HepG2 (cell line): ENCODE data around the gene TEX53. TPM values are rescaled to one million over a fixed set of nuclear protein-coding genes. Genes with fewer than 3 reads are reported as not detected.

ENCODE experiments used
- ATAC-seq: fragments of 200-7000 bp; cut with Tn5 transposase; 3 replicates; pipeline ENCODE4 v1.9.1; 2020; ENCODE audit warnings: mild to moderate bottlenecking, moderate library complexity
- BruUV-seq: library from RNA; stranded (reverse); fragments of 400-500 nt; replicated peaks from 2 replicates; lab custom pipeline; 2021; lab: Mats Ljungman, UMichigan
- CTCF ChIA-PET: fragments of 300-600 bp; formaldehyde crosslinking; extraction: SDS; loops from one replicate; lab custom pipeline; 2021; ENCODE audit warnings: low total read pairs, inconsistent platforms, low intra/inter-chr PET ratio; lab: Yijun Ruan, JAX
- POLR2A ChIA-PET: fragments of 350-600 bp; sonication (Branson Sonifier 250); formaldehyde crosslinking; loops from one replicate; lab custom pipeline; 2020; ENCODE audit warnings: antibody characterized with exemption, inconsistent platforms; lab: Yijun Ruan, JAX
- DNase-seq: peaks from one replicate; pipeline ENCODE4 v3.0.0-alpha.2; 2015; ENCODE audit warnings: low spot score
- FAIRE-seq: peaks from 3 replicates; lab custom pipeline; 2011; peaks lifted over from hg19 to GRCh38; lab: Jason Lieb, UNC
- H2AFZ ChIP-seq: one replicate; pipeline ENCODE4 v1.6.1; 2011; ENCODE audit warnings: low read length, inconsistent platforms
- H3K27ac ChIP-seq: fragments of 300-600 bp; 3 replicates; pipeline ENCODE4 v1.8.0; 2011; ENCODE audit warnings: mixed run types, mild to moderate bottlenecking, mixed read lengths, low read length, inconsistent platforms; ENCODE audit not compliant: insufficient read depth; ENCODE audit errors: extremely low read length
- H3K27me3 ChIP-seq, 2 experiments: fragments of 200-600 bp in 1 of 2; 2 replicates in 1 of 2; 3 replicates in 1 of 2; pipeline versions ENCODE4 v1.6.0 to v1.8.0; 2011; ENCODE audit warnings: low read length in 2 of 2, mild to moderate bottlenecking in 2 of 2, moderate library complexity in 2 of 2, inconsistent platforms in 1 of 2; ENCODE audit not compliant: insufficient read depth in 2 of 2, control insufficient read depth in 1 of 2
- H3K36me3 ChIP-seq, 2 experiments: fragments of 200-600 bp in 1 of 2; replicated peaks in 1 of 2; 2 replicates in 1 of 2; 3 replicates in 1 of 2; pipeline versions ENCODE4 v1.5.1 to v1.8.0; 2011; ENCODE audit warnings: low read length in 2 of 2, inconsistent platforms in 1 of 2; ENCODE audit not compliant: insufficient read depth in 2 of 2, control insufficient read depth in 1 of 2
- H3K4me1 ChIP-seq: 2 replicates; pipeline ENCODE4 v1.5.1; 2012; ENCODE audit warnings: low read length, inconsistent platforms; ENCODE audit not compliant: insufficient read depth
- H3K4me2 ChIP-seq: 2 replicates; pipeline ENCODE4 v1.6.0; 2011; ENCODE audit warnings: low read depth, low read length, inconsistent platforms
- H3K4me3 ChIP-seq, 3 experiments: fragments of 200-600 bp in 1 of 3; sonication (generic), shearing (Covaris generic) in 1 of 3; replicated peaks in 1 of 3; 2 replicates each; pipeline ENCODE4 v1.5.1; 2011 to 2016; ENCODE audit warnings: low read length in 3 of 3, inconsistent platforms in 2 of 3, low read depth in 2 of 3, mild to moderate bottlenecking in 2 of 3, control low read depth in 1 of 3, mixed read lengths in 1 of 3; ENCODE audit not compliant: insufficient read depth in 1 of 3
- H3K79me2 ChIP-seq: one replicate; pipeline ENCODE4 v1.6.1; 2011; ENCODE audit warnings: low read length, inconsistent platforms; ENCODE audit not compliant: insufficient read depth
- H3K9ac ChIP-seq: 2 replicates; pipeline ENCODE4 v1.6.0; 2011; ENCODE audit warnings: mild to moderate bottlenecking, low read depth, low read length, inconsistent platforms; ENCODE audit not compliant: insufficient read depth
- H3K9me3 ChIP-seq: 2 replicates; pipeline ENCODE4 v1.5.1; 2012; ENCODE audit warnings: mild to moderate bottlenecking, low read length
- H4K20me1 ChIP-seq: 2 replicates; pipeline ENCODE4 v1.6.0; 2011; ENCODE audit warnings: inconsistent platforms, mild to moderate bottlenecking, low read length, moderate library complexity; ENCODE audit not compliant: insufficient read depth
- HMGA1 ChIP-seq: sonication (generic); formaldehyde crosslinking; conservative IDR thresholded peaks from 2 replicates; pipeline ENCODE4 v1.4.0; 2020; ENCODE audit warnings: missing genetic modification reagents
- KAT2B ChIP-seq: fragments of 150-350 bp; IDR thresholded peaks from 2 replicates; pipeline ENCODE4 v1.6.1; 2014; ENCODE audit warnings: low read depth, low read length, borderline replicate concordance
- KAT7 ChIP-seq: IDR thresholded peaks from 2 replicates; pipeline ENCODE4 v1.6.1; 2018; ENCODE audit warnings: borderline replicate concordance, missing compliant biosample characterization
- MAFK ChIP-seq, 2 experiments: IDR thresholded peaks in 1 of 2; conservative IDR thresholded peaks in 1 of 2; 2 replicates each; pipeline ENCODE4 v1.6.1; 2011; ENCODE audit warnings: improper control_type of control experiment in 2 of 2, low read length in 2 of 2
- NFE2L1 ChIP-seq: sonication (generic); formaldehyde crosslinking; IDR thresholded peaks from 2 replicates; pipeline ENCODE4 v1.4.0; 2020; ENCODE audit warnings: missing genetic modification reagents, mild to moderate bottlenecking, borderline replicate concordance
- NFE2L2 ChIP-seq: fragments of 150-350 bp; IDR thresholded peaks from 2 replicates; pipeline ENCODE4 v1.6.1; 2014; ENCODE audit warnings: low read length
- RBAK ChIP-seq: sonication (generic); formaldehyde crosslinking; IDR thresholded peaks from 2 replicates; pipeline ENCODE4 v1.5.1; 2020; ENCODE audit warnings: mild to moderate bottlenecking, missing genetic modification reagents
- RCOR2 ChIP-seq: IDR thresholded peaks from 2 replicates; pipeline ENCODE4 v1.6.1; 2016; ENCODE audit warnings: missing biosample characterization, missing genetic modification reagents
- SMARCC2 ChIP-seq: fragments of 450-650 bp; IDR thresholded peaks from 2 replicates; pipeline ENCODE4 v1.6.1; 2017; ENCODE audit warnings: antibody characterized with exemption, mild to moderate bottlenecking
- SMC3 ChIP-seq: IDR thresholded peaks from 2 replicates; pipeline ENCODE4 v1.6.1; 2011; ENCODE audit warnings: low read length, improper control_type of control experiment
- SP1 ChIP-seq, 2 experiments: fragments of 450-650 bp in 1 of 2; sonication (generic) in 1 of 2; formaldehyde crosslinking in 1 of 2; IDR thresholded peaks; 2 replicates each; pipeline versions ENCODE4 v1.4.0 to v1.6.1; 2016 to 2020; ENCODE audit warnings: missing genetic modification reagents in 1 of 2
- ZNF207 ChIP-seq: fragments of 450-650 bp; IDR thresholded peaks from 2 replicates; pipeline ENCODE4 v1.6.1; 2016; ENCODE audit warnings: antibody characterized with exemption, borderline replicate concordance
- ZNF501 ChIP-seq: sonication (generic); formaldehyde crosslinking; IDR thresholded peaks from 2 replicates; pipeline ENCODE4 v1.5.1; 2020; ENCODE audit warnings: mild to moderate bottlenecking, moderate library complexity, missing genetic modification reagents
- WGBS: methylation state at CpG from one replicate; pipeline ENCODE4 v1.1.6; 2017; ENCODE audit warnings: low lambda C conversion rate; 5-methylcytosine and 5-hydroxymethylcytosine counted together
- in situ Hi-C: cut with HindIII; loops from 2 replicates; pipeline ENCODE4 v1.10.0; 2017; ENCODE audit warnings: low pct_unique_long_range_greater_than_20kb; ENCODE audit not compliant: extremely low pct_ligation_motif_present
- intact Hi-C: fragments of 100-400 bp; cut with micrococcal nuclease; formaldehyde crosslinking; loops from one replicate; pipeline ENCODE4 v1.10.0; 2022; ENCODE audit not compliant: unreplicated experiment
- polyA plus RNA-seq, 8 experiments: library from polyadenylated mRNA; depleted of rRNA in 3 of 8; stranded (reverse) in 7 of 8; unstranded in 1 of 8; fragments of >200 nt; fragmentation: Illumina TruSeq in 4 of 8; extraction: Trizol in 4 of 8; gene quantifications; 2 replicates each; pipeline versions ENCODE4 v1.2.1 to v1.2.3, GENCODE V29; 2011 to 2016; ENCODE audit warnings: low read depth in 4 of 8, missing spikeins in 1 of 8, mixed read lengths in 1 of 8; ENCODE audit not compliant: insufficient read depth in 1 of 8
- total RNA-seq, 5 experiments: library from RNA; depleted of rRNA; stranded (reverse); fragments of >200 nt; fragmentation: Illumina TruSeq; extraction: Trizol; gene quantifications; 2 replicates each; pipeline ENCODE4 v1.2.3, GENCODE V29; 2016; ENCODE audit warnings: low read depth in 1 of 5
- TF ChIP-seq, protein P1 (sequence below): sonication (generic); formaldehyde crosslinking; IDR thresholded peaks from 2 replicates; pipeline ENCODE4 v1.8.0; 2022; ENCODE audit warnings: mild to moderate bottlenecking, missing genetic modification reagents
- TF ChIP-seq, protein P2 (sequence below): IDR thresholded peaks from 2 replicates; pipeline ENCODE4 v1.6.1; 2016; ENCODE audit warnings: low read depth, control low read depth
- TF ChIP-seq, protein P3 (sequence below): IDR thresholded peaks from 2 replicates; pipeline ENCODE4 v1.6.1; 2012; ENCODE audit warnings: inconsistent platforms
- TF ChIP-seq, protein P4 (sequence below): sonication (generic); formaldehyde crosslinking; conservative IDR thresholded peaks from 2 replicates; pipeline ENCODE4 v1.4.0; 2020; ENCODE audit warnings: missing genetic modification reagents

The TEX53 gene
- total and polyA plus RNA-seq, 2 of the 13 experiments (the other 11 are each of a cell fraction or from before 2014, with no cell fraction given), result not detected

DNA sequence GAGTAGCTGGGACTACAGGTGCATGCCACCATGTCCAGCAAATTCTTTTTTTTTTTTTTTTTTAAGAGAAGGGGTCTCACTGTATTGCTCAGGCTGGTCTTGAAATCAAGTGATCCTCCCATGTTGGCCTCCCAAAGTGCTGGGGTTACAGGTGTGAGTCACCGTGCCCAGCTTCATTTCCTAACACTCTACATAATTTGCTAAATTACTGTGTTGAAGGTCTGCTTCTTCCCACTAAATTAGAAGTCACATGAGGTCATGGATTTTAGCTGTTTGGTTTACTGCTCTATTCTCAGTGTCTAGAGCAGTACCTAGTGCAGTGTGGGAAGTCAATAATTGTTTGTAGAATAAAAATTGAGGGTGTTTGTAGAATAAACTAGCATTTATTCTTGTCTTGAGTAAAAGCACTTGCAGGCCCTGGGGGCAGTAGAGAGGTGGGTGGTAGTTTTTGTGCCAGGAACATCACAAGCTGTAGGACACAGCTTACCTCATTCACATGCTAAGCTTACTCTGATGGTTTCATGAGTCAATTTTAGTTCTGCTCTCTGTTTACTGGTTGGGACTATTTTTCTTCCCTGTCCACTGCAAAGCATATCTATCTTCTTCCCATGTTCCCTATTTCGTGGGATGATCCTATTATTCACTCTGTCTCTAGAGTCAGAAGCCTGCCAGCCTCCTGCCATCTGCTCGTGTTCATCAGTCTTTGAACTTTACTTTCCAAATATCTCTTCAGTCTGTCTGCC is 17.4 kb upstream of the TEX53 start:
- ATAC-seq (no peak), DNase-seq (no peak), FAIRE-seq (no peak)
- H3K9me3 ChIP-seq, result no peaks in the 10 kb centered on the region
- no peak overlapping the region for H3K4me2 ChIP-seq
- in situ Hi-C loops (no loop called here), intact Hi-C loops (no loop called here)
- ChIA-PET CTCF (no interaction called here), POLR2A (no interaction called here)
- H3K27me3 ChIP-seq, result no peaks in the 10 kb centered on the region
- no peak overlapping the region for H3K4me3 ChIP-seq
- 0% methylated on average over 3 of the region's 3 CpGs for WGBS
- H3K9ac ChIP-seq, result no peak overlapping the region
- no peak overlapping the region for H2AFZ ChIP-seq
- BruUV-seq, result no TSS peak
- H3K27ac ChIP-seq, result no peak overlapping the region
- H3K4me1 ChIP-seq, result no peaks in the 10 kb centered on the region
- H3K79me2 ChIP-seq, result no peaks in the 10 kb centered on the region
- H3K36me3 ChIP-seq, result no peaks in the 10 kb centered on the region
- H4K20me1 ChIP-seq, result no peaks in the 10 kb centered on the region
- TF ChIP-seq, protein P1, sequence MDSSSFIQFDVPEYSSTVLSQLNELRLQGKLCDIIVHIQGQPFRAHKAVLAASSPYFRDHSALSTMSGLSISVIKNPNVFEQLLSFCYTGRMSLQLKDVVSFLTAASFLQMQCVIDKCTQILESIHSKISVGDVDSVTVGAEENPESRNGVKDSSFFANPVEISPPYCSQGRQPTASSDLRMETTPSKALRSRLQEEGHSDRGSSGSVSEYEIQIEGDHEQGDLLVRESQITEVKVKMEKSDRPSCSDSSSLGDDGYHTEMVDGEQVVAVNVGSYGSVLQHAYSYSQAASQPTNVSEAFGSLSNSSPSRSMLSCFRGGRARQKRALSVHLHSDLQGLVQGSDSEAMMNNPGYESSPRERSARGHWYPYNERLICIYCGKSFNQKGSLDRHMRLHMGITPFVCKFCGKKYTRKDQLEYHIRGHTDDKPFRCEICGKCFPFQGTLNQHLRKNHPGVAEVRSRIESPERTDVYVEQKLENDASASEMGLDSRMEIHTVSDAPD (CRISPR knock-in tag), result no peak
- TF ChIP-seq, protein P2, sequence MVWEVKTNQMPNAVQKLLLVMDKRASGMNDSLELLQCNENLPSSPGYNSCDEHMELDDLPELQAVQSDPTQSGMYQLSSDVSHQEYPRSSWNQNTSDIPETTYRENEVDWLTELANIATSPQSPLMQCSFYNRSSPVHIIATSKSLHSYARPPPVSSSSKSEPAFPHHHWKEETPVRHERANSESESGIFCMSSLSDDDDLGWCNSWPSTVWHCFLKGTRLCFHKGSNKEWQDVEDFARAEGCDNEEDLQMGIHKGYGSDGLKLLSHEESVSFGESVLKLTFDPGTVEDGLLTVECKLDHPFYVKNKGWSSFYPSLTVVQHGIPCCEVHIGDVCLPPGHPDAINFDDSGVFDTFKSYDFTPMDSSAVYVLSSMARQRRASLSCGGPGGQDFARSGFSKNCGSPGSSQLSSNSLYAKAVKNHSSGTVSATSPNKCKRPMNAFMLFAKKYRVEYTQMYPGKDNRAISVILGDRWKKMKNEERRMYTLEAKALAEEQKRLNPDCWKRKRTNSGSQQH (CRISPR knock-in tag), result no peak
- TF ChIP-seq MAFK (conservative IDR thresholded peaks at IDR 0.05 in 1 of 2, IDR thresholded peaks at IDR 0.05 in 1 of 2; ENCODE audit: low read length in 2 of 2), result no peak
- TF ChIP-seq SMARCC2, result no peak
- no peak for TF ChIP-seq KAT2B
- no peak for TF ChIP-seq ZNF207
- no peak for TF ChIP-seq ZNF501 (CRISPR knock-in tag)
- TF ChIP-seq NFE2L1 (CRISPR knock-in tag), result no peak
- no peak for TF ChIP-seq NFE2L2
- no peak for TF ChIP-seq KAT7
- TF ChIP-seq, protein P3, sequence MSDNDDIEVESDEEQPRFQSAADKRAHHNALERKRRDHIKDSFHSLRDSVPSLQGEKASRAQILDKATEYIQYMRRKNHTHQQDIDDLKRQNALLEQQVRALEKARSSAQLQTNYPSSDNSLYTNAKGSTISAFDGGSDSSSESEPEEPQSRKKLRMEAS, result no peak
- no peak for TF ChIP-seq RBAK (CRISPR knock-in tag)
- TF ChIP-seq SMC3, result no peak
- no peak for TF ChIP-seq RCOR2 (CRISPR knock-in tag)
- TF ChIP-seq, protein P4, sequence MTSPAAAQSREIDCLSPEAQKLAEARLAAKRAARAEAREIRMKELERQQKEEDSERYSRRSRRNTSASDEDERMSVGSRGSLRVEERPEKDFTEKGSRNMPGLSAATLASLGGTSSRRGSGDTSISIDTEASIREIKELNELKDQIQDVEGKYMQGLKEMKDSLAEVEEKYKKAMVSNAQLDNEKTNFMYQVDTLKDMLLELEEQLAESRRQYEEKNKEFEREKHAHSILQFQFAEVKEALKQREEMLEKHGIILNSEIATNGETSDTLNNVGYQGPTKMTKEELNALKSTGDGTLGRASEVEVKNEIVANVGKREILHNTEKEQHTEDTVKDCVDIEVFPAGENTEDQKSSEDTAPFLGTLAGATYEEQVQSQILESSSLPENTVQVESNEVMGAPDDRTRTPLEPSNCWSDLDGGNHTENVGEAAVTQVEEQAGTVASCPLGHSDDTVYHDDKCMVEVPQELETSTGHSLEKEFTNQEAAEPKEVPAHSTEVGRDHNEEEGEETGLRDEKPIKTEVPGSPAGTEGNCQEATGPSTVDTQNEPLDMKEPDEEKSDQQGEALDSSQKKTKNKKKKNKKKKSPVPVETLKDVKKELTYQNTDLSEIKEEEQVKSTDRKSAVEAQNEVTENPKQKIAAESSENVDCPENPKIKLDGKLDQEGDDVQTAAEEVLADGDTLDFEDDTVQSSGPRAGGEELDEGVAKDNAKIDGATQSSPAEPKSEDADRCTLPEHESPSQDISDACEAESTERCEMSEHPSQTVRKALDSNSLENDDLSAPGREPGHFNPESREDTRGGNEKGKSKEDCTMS, result no peak
- TF ChIP-seq SP1 (IDR thresholded peaks at IDR 0.05), result no peak
- no peak for TF ChIP-seq SP1 (CRISPR knock-in tag; IDR thresholded peaks at IDR 0.05)
- no peak for TF ChIP-seq HMGA1 (CRISPR knock-in tag)
